Measurements from ENCODE around the gene LBR. TPM values are rescaled to one million over a fixed set of nuclear protein-coding genes. Genes with fewer than 3 reads are reported as not detected.

The LBR gene
- total RNA-seq, 4 donors from 2014 or later, result 82.3 to 157 (median 85.1) TPM

GRCh38 chr1:225354906-225355305 is 72.9 kb downstream of the LBR start:
- WGBS, result 75% methylated on average over 3 of the region's 3 CpGs
- Histone ChIP-seq H3K4me1 (no peaks in the 10 kb centered on the region), H3K27me3 (no peaks in the 10 kb centered on the region), H3K4me3 (no peak overlapping the region), H3K27ac (replicated peaks in 1 of 4) (no peak overlapping the region), H3K9me3 (no peaks in the 10 kb centered on the region), H3K36me3 (no peaks in the 10 kb centered on the region)
- no peak for DNase-seq (ENCODE audit: extremely low spot score)
- TF ChIP-seq CTCF (IDR thresholded peaks at IDR 0.05) (no peak), EP300 (IDR thresholded peaks at IDR 0.05) (no peak), POLR2AphosphoS5 (IDR thresholded peaks at IDR 0.05) (no peak), POLR2A (IDR thresholded peaks at IDR 0.05; ENCODE audit: low read depth) (no peak)
- intact Hi-C loops (cut with DNase I), result no loop called here

Other genes with a start within 250 kb of the LBR start
- 100 to 1,000 TPM; 198 to 229 (median 201) TPM for gene ENAH, start 225.1 kb upstream of the LBR start, total RNA-seq

Data from esophagus muscularis mucosa (tissue), 4 donors.